Activated CD4-positive, alpha-beta memory T cell treated with anti-CD3 and anti-CD28 coated beads, Interleukin-2, amount 10 ng/mL, durations not matched to agents 7 days and 5 days (primary cell): Measurements from ENCODE around the gene PHLPP1. TPM values are rescaled to one million over a fixed set of nuclear protein-coding genes. Genes with fewer than 3 reads are reported as not detected.

Source experiments
- CTCF ChIA-PET: fragments of 350-600 bp; sonication (Branson Sonifier 250); formaldehyde crosslinking; loops from one replicate; lab custom pipeline; 2021; ENCODE audit warnings: antibody characterized with exemption, inconsistent platforms; lab: Charles Lee
- POLR2A ChIA-PET: fragments of 350-600 bp; sonication (Branson Sonifier 250); formaldehyde crosslinking; loops from one replicate; lab custom pipeline; 2021; ENCODE audit warnings: antibody characterized with exemption; lab: Charles Lee
- DNase-seq: peaks from one replicate; pipeline ENCODE4 v3.0.0-alpha.2; 2020
- H3K27ac Mint-ChIP-seq: one replicate; pipeline ENCODE4 v1.8.0; 2021; ENCODE audit warnings: mild to moderate bottlenecking, mixed read lengths
- H3K27me3 Mint-ChIP-seq: one replicate; pipeline ENCODE4 v1.8.0; 2021; ENCODE audit warnings: mixed read lengths
- H3K36me3 Mint-ChIP-seq: one replicate; pipeline ENCODE4 v1.8.0; 2021; ENCODE audit warnings: low read depth, mixed read lengths
- H3K4me1 Mint-ChIP-seq: one replicate; pipeline ENCODE4 v1.8.0; 2021; ENCODE audit warnings: mixed read lengths
- H3K4me3 Mint-ChIP-seq: one replicate; pipeline ENCODE4 v1.8.0; 2021; ENCODE audit warnings: mild to moderate bottlenecking, mixed read lengths
- H3K9me3 Mint-ChIP-seq: one replicate; pipeline ENCODE4 v1.8.0; 2021; ENCODE audit warnings: mixed read lengths
- total RNA-seq, 2 experiments: library from RNA; stranded (reverse); gene quantifications; one replicate each; pipeline ENCODE4 v1.2.3, GENCODE V29; 2021

Gene PHLPP1
- total RNA-seq, 2 experiments from 2014 or later, result 8.1 to 8.9 TPM

DNA sequence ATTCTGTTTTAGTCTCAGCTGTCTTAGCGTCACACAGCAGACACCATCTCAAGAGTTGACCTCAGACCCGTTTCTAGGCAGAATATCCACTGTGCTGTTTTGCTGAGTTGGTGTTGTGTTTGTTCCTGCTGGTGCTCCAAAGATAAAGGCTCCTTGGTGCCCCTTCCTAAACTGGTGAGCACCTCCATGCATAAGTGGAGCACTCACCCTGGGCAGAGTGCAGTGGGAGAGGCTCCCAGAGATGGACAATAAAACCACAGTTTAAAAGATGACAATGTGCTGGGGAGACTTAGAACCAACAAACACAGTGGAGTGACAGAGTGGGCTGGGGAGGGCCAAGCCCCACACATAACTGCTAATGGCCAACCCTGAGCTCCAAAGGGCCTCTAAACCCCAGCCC, 271.1 kb downstream of the PHLPP1 start:
- peaks cover 7% of the 10 kb centered on the region for H3K4me1 Mint-ChIP-seq
- H3K4me3 Mint-ChIP-seq, result no peak overlapping the region
- H3K27ac Mint-ChIP-seq, result no peak overlapping the region
- CTCF ChIA-PET, result no interaction called here
- no peaks in the 10 kb centered on the region for H3K9me3 Mint-ChIP-seq
- H3K27me3 Mint-ChIP-seq, result peaks cover 17% of the 10 kb centered on the region
- POLR2A ChIA-PET, result no interaction called here
- no peak for DNase-seq
- H3K36me3 Mint-ChIP-seq, result no peaks in the 10 kb centered on the region

DNA sequence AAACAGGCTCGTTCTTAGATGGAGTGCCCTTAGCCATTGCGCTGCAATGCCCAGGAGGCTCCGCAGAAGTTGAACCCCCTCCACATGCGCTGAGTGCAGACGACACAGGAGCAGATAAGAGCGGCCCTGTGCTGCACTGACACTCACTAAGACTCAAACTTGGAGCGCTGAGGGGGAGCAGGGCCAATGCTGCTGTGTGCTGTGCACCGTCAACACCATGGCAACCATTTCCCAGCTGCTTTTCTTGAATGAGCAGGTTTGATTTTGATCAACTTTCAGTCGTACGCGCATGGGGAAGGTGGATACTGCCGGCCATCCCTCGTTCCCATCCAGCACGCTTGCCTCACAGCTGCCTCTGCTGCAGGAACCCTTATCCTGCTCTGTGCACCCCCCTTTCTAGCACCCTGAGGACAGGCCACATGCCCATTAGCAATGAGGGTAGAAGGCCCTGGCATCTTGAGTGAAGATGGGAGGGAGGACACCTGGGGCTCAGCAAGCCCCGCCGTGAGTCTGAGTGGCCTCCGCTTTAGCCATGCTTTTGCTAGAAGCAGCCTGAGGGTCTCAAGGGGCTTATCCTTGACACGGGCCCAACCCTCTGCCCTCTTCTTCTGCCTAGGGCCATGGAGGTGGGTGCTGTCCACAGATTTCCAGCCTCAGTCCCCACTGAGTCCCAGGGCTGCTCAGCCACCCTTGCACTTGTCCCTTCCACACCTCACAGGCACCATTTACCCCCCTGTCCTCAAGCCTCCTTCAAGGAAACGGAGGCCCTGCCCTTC, 271.9 kb downstream of the PHLPP1 start:
- no peak overlapping the region for H3K4me3 Mint-ChIP-seq
- POLR2A ChIA-PET, result no interaction called here
- H3K27ac Mint-ChIP-seq, result no peak overlapping the region
- CTCF ChIA-PET, result no interaction called here
- no peak for DNase-seq
- no peaks in the 10 kb centered on the region for H3K36me3 Mint-ChIP-seq
- peaks cover 7% of the 10 kb centered on the region for H3K4me1 Mint-ChIP-seq
- H3K27me3 Mint-ChIP-seq, result peaks cover 17% of the 10 kb centered on the region
- no peaks in the 10 kb centered on the region for H3K9me3 Mint-ChIP-seq

DNA sequence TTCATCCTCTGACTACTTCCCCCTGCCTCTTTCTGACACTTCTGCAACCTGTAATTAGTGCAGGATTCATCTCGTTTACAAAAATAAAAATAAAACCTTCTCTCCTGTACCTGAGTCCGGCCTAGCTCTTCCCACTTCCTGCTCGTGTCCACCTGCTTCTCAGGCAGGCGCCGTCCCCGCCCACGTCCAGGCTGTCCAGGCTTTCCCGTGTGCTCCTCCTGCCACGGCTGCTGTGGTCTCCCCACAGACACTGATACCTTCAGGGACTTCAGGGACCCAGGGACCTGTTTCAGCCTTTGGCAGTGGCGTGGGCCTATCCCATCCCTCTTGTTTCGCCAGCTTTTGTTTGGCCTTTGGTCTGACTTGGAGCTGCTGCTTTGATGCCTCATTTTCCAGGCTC, 272.5 kb downstream of the PHLPP1 start:
- Mint-ChIP-seq H3K36me3 (no peaks in the 10 kb centered on the region), H3K4me1 (peaks cover 2% of the 10 kb centered on the region), H3K27ac (no peak overlapping the region), H3K27me3 (peaks cover 17% of the 10 kb centered on the region), H3K9me3 (no peaks in the 10 kb centered on the region), H3K4me3 (no peak overlapping the region)
- DNase-seq, result no peak
- ChIA-PET CTCF (no interaction called here), POLR2A (no interaction called here)

DNA sequence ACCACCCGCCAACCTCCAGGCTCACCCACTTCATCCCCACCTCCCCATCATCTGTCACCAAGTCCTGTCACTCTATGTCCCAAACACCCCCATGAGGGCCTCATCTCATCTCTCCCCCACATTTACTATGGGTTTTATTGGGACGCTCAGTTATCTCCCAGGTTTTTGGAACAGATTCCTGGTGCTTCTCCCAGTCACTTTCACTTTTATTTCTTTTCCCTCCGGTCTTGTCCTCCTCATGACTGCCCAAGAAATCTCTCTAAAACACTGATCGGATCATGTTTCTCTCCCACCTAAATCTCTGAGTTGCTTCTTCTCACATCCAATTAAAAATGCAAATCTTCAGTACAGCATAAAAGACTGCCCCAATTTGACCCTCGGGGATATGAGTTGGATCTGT, 273.1 kb downstream of the PHLPP1 start:
- Mint-ChIP-seq H3K36me3 (no peaks in the 10 kb centered on the region), H3K9me3 (no peaks in the 10 kb centered on the region), H3K27me3 (peaks cover 22% of the 10 kb centered on the region), H3K4me1 (no peaks in the 10 kb centered on the region), H3K4me3 (no peak overlapping the region), H3K27ac (no peak overlapping the region)
- CTCF ChIA-PET, result no interaction called here
- POLR2A ChIA-PET, result no interaction called here
- DNase-seq, result no peak

DNA sequence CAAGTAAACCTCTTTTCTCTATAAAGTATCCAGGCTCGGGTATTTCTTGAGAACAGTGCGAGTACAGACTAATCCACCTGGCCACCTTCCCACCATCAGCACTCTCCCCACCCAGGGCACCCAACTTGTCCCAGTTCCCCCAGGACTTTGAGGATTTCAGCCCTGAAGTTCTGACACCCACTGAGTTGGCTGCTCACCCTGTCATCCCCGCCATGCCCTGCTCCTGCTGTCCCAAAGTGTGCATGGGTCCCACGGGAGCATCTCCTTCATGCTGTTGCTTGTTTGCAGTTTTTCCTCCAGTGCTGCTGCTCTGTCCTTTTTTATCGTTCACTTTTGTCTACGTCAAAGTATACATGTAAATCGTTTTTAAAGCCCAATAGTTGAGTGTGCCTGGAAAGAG, 273.9 kb downstream of the PHLPP1 start:
- peaks cover 27% of the 10 kb centered on the region for H3K27me3 Mint-ChIP-seq
- H3K4me1 Mint-ChIP-seq, result no peaks in the 10 kb centered on the region
- no peak overlapping the region for H3K27ac Mint-ChIP-seq
- CTCF ChIA-PET, result interaction anchor here (1.3 kb wide), 1 partner anchor 31 kb away, joined by 4 read pairs; no protein-coding TSS in a partner anchor
- H3K4me3 Mint-ChIP-seq, result no peak overlapping the region
- POLR2A ChIA-PET, result no interaction called here
- H3K36me3 Mint-ChIP-seq, result no peaks in the 10 kb centered on the region
- no peaks in the 10 kb centered on the region for H3K9me3 Mint-ChIP-seq
- DNase-seq, result no peak

DNA sequence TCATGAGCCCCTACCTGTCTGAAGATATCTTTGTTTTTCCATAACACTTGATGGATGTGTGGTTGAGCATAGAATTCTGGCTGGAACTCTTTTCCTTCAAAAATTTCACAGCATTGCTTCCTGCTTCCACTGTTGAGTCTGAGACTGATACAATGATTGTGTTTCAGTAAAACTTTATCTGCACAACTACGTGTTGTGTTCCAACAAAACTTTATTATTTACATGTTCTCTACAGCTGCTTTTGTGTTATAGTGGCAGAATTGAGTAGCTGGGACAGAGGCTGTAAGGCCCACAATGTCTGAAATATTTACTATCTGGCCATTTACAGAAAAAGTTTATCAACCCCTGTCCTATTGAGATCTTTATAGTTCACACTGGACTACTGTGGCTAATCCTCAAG, 275.3 kb downstream of the PHLPP1 start:
- CTCF ChIA-PET, result no interaction called here
- peaks cover 31% of the 10 kb centered on the region for H3K27me3 Mint-ChIP-seq
- H3K4me1 Mint-ChIP-seq, result no peaks in the 10 kb centered on the region
- H3K36me3 Mint-ChIP-seq, result no peaks in the 10 kb centered on the region
- POLR2A ChIA-PET, result no interaction called here
- DNase-seq, result no peak
- H3K4me3 Mint-ChIP-seq, result no peak overlapping the region
- H3K9me3 Mint-ChIP-seq, result no peaks in the 10 kb centered on the region
- H3K27ac Mint-ChIP-seq, result no peak overlapping the region

DNA sequence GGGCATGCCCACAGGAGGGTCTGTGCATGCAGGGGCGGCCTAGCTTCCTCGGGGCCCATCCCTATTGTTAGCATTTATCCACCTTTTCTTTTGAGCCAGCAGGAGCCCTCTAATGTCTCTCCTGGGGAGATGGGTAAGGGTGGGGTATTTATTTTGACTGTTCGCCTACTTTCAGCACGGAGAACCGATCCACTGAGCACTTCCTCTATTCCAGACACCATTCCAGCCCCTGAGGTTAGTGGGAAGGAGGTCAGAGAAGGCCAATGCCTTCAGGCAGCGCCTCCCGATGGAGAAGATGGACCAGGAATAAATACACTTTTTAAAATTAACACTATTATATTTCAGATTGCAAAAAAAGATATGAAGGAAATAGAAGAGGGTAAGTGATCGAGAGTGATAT, 276.0 kb downstream of the PHLPP1 start:
- no peak overlapping the region for H3K27ac Mint-ChIP-seq
- CTCF ChIA-PET, result no interaction called here
- H3K4me1 Mint-ChIP-seq, result no peaks in the 10 kb centered on the region
- H3K9me3 Mint-ChIP-seq, result no peaks in the 10 kb centered on the region
- no peak overlapping the region for H3K4me3 Mint-ChIP-seq
- H3K27me3 Mint-ChIP-seq, result peaks cover 34% of the 10 kb centered on the region
- DNase-seq, result no peak
- POLR2A ChIA-PET, result no interaction called here
- H3K36me3 Mint-ChIP-seq, result no peaks in the 10 kb centered on the region

DNA sequence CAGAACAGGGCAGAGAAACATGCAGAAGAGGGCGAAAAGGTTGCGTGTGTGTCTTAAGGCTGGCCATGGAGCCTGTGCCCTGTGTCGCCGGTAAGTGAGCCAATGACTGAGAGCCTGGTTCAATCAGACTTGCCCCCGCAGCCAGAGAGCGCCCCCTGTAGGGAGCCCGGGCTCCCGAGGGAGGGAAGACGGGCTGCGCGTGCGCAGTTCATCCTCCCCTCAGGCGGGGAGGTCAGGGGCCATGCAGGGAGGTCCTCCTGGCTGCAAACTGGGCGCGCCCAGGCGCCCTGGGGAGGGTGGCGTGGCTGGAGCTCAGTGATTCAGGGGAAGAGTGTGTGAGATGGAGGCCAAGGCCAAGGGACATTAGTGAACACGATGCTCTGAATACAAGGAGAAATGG, 276.6 kb downstream of the PHLPP1 start:
- ChIA-PET POLR2A (no interaction called here), CTCF (no interaction called here)
- no peak overlapping the region for H3K27ac Mint-ChIP-seq
- DNase-seq, result no peak
- no peaks in the 10 kb centered on the region for H3K36me3 Mint-ChIP-seq
- H3K9me3 Mint-ChIP-seq, result no peaks in the 10 kb centered on the region
- H3K4me3 Mint-ChIP-seq, result no peak overlapping the region
- no peaks in the 10 kb centered on the region for H3K4me1 Mint-ChIP-seq
- peaks cover 34% of the 10 kb centered on the region for H3K27me3 Mint-ChIP-seq

DNA sequence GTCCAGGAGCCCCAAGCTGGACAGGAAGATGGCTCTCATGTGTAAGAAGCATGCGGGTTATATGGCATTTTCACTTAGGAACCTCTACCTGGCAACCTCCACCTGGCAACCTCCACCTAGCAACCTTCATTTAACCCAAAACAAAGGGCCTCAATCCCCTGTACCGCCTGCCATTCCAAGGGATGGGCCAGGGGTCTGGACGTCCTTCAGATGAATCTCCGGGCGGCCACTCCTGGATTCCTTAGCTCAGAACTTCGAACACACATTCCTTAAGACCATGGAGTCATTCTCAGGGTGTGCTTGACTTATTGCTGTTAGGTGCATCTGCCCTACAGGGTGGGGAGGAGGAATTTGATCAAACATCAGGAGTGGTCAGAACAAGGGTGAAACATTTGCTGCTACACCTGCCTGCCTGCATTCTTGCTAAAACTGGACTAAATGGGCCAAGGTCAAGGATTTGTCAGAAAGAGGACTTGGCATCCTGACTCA, 277.6 kb downstream of the PHLPP1 start:
- H3K4me1 Mint-ChIP-seq, result no peaks in the 10 kb centered on the region
- H3K9me3 Mint-ChIP-seq, result no peaks in the 10 kb centered on the region
- DNase-seq, result no peak
- H3K36me3 Mint-ChIP-seq, result no peaks in the 10 kb centered on the region
- H3K4me3 Mint-ChIP-seq, result no peak overlapping the region
- ChIA-PET CTCF (no interaction called here), POLR2A (no interaction called here)
- no peak overlapping the region for H3K27ac Mint-ChIP-seq
- H3K27me3 Mint-ChIP-seq, result peaks cover 38% of the 10 kb centered on the region

DNA sequence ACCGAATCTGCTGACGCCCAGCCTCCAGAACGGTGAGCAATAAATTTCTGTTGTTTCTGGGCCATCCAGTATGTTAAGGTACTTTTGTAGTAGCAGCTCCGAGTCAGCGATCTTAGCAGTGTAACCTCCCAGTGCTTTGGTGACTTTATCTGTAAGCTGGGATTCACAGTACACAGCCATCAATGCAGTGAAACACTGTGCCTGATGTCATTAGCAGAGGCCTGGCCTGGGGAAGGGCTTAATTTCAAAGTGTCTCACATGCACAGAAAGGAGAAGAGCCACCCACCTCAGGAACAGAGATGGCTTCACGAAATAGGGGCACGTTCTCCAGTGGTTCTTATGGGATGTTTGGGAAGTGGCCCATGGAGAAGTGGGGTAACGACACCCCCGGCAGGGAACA, 281.2 kb downstream of the PHLPP1 start:
- H3K9me3 Mint-ChIP-seq, result no peaks in the 10 kb centered on the region
- POLR2A ChIA-PET, result no interaction called here
- no peaks in the 10 kb centered on the region for H3K4me1 Mint-ChIP-seq
- CTCF ChIA-PET, result interaction anchor here (1.3 kb wide), 1 partner anchor 20 kb away, joined by 3 read pairs; no protein-coding TSS in a partner anchor
- DNase-seq, result no peak
- H3K36me3 Mint-ChIP-seq, result no peaks in the 10 kb centered on the region
- H3K27ac Mint-ChIP-seq, result no peak overlapping the region
- H3K4me3 Mint-ChIP-seq, result no peak overlapping the region
- H3K27me3 Mint-ChIP-seq, result peaks cover 35% of the 10 kb centered on the region

DNA sequence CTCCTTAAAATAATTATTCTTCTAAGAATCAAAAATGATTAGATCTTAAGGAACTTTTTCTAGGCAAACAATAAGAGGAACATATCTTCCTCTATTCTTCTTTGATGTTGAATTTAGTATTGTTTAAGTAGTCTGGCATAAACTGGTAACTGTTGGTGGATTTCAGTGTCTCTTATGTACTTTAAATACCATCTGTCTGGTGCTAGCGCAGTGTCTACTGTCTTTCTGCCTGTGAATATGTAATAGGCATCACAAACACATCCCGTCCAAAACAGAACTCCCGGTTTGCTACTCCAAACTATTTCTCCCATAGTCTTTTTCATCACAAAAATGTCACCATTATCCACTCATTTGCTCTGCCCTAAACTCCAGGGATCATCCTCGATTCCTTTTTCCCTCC, 281.7 kb downstream of the PHLPP1 start:
- H3K9me3 Mint-ChIP-seq, result no peaks in the 10 kb centered on the region
- H3K27me3 Mint-ChIP-seq, result peaks cover 35% of the 10 kb centered on the region
- CTCF ChIA-PET, result interaction anchor here (0.6 to 1.3 kb wide), 2 partner anchors 19 to 29 kb away, joined by 3 read pairs; no protein-coding TSS in a partner anchor

DNA sequence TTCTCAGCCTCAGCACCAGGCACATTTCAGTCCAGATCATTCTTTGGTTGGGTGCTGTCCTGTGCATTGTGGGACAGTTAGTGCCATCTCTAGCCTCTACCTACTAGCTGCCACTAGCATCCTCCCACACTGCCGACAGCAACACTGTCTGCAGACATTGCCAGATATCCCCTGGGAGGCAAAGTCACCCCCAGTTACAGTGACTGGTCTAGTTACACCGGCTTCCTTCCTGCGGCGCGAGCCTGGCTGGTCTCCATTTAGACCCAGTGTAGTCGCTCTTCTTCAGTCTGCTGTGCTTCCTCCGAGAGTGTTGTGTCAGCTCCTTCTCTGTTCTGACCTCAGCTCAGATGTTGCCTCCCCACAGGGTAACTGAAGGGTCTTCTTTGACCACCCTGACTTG, 283.1 kb downstream of the PHLPP1 start:
- no peaks in the 10 kb centered on the region for H3K4me1 Mint-ChIP-seq
- CTCF ChIA-PET, result no interaction called here
- H3K4me3 Mint-ChIP-seq, result no peak overlapping the region
- H3K27ac Mint-ChIP-seq, result no peak overlapping the region
- H3K9me3 Mint-ChIP-seq, result no peaks in the 10 kb centered on the region
- H3K27me3 Mint-ChIP-seq, result peaks cover 30% of the 10 kb centered on the region
- H3K36me3 Mint-ChIP-seq, result no peaks in the 10 kb centered on the region
- DNase-seq, result no peak
- POLR2A ChIA-PET, result no interaction called here

More for the DNA sequence above, 281.7 kb downstream of the PHLPP1 start:
- POLR2A ChIA-PET, result no interaction called here
- Mint-ChIP-seq H3K4me3 (no peak overlapping the region), H3K27ac (no peak overlapping the region), H3K36me3 (no peaks in the 10 kb centered on the region), H3K4me1 (no peaks in the 10 kb centered on the region)
- DNase-seq, result no peak

DNA sequence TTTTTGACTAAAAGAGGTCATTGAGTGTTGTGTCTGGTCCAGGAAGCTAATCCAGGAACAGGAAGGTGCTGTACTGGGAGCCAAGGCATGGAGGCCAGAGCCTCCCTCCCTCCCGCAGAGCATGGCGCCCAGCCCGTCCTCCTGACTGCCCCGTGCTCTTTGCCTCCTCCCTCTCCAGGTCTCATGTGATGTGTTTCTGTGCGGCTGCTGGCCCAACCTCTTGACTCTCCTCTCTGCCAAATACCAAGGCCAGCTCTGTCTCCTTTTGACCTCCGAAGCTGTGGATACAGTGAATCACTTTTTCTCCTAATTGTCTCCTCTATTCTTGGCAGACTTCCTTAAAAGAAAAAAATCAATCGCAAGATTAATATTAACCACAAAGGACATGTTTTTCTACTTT, 284.1 kb downstream of the PHLPP1 start:
- H3K4me3 Mint-ChIP-seq, result no peak overlapping the region
- no peaks in the 10 kb centered on the region for H3K4me1 Mint-ChIP-seq
- DNase-seq, result no peak
- no peaks in the 10 kb centered on the region for H3K36me3 Mint-ChIP-seq
- ChIA-PET CTCF (no interaction called here), POLR2A (no interaction called here)
- H3K9me3 Mint-ChIP-seq, result no peaks in the 10 kb centered on the region
- no peak overlapping the region for H3K27ac Mint-ChIP-seq
- H3K27me3 Mint-ChIP-seq, result peaks cover 26% of the 10 kb centered on the region

DNA sequence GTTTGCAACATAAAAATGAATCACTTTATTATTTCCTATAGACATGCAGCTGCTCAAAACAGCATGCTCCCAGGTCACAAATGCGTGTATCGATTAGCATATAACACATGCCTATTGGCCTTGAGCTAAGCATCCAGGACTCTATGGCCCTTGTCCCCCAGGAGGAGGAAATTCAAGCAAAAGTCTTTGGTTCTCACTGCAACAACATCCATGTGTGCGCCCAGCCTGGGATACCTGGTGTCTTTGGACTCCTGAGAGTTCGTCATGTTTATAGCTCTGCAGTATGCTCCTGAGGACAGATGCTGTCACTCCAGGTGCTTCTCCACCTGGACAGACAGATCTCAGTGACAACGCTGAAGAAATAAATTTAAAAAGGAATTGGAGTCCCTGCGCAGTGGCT, 284.6 kb downstream of the PHLPP1 start:
- POLR2A ChIA-PET, result no interaction called here
- no peaks in the 10 kb centered on the region for H3K9me3 Mint-ChIP-seq

More for the DNA sequence above, 284.6 kb downstream of the PHLPP1 start:
- CTCF ChIA-PET, result interaction anchor here (1.3 kb wide), 1 partner anchor 18 kb away, joined by 3 read pairs; no protein-coding TSS in a partner anchor
- H3K4me3 Mint-ChIP-seq, result no peak overlapping the region
- H3K4me1 Mint-ChIP-seq, result no peaks in the 10 kb centered on the region
- H3K27me3 Mint-ChIP-seq, result peaks cover 26% of the 10 kb centered on the region
- DNase-seq, result no peak
- H3K27ac Mint-ChIP-seq, result no peak overlapping the region
- H3K36me3 Mint-ChIP-seq, result no peaks in the 10 kb centered on the region
